ENCODE results near the gene ZC3H6.

Gene ZC3H6

GRCh38 chr2:112275311-112275886 lies at the start of gene ZC3H6:
Gene ZC3H6 (plus strand): TSS chr2:112275597. CDS start chr2:112275995, 398 bp downstream.
- DNase-seq: peak; percentile 95

DNA sequence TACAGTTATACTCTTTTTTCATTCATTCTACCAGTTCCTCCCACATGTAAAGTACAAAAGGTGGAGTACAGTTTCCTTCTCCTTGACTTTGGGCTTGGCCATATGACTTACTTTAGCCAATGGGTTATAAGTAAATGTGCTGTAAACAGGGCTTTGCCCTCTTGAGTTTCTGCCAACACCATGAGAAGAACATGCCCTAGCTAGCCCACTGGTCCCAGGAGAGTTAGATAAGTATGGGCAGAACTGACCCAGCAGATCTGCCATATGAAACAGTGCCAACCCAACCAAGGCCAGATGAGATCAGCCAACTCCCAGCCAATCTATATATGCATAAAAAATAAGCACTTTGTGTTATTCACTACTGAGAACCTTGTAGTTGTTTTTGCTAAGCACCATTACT lies 46.0 kb upstream of the ZC3H6 start:
- DNase-seq: peak; percentile 91

DNA sequence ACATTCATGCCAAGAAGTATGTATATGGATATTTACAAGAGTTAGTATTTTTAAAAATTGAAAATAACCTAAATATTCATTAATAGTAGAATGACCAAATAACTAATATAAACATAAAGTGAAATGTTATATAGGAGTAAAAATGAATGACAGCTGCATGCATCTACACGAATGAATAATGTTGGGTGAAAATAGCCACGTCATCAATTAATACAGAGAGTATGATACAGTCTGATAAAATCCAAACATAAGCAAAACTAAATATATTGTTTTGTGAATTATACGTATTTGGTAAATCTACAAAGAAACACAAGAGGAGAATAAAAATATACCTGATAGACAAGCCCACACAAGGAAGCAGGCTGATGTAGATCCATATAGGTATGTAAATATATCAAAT lies 45.0 kb upstream of the ZC3H6 start:
- no peak for DNase-seq

DNA sequence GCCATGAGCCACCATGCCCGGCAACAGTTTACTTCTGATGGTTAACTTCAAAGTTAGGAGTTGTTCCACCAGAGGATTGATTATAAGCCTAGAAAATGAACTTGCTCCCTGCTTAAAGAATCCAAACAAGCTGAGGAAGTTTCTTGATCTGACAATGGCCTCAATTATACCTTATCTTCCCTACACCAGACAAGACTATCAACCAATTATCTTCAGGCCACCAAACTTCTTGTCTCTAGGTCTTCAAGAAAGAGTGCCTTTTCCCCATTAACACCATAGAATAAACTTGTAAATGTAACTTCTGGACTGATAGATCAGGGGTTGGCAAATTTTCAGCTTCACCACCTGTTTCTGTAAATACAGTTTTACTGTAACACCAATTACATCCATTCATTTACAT lies 35.5 kb upstream of the ZC3H6 start:
- no peak for DNase-seq

DNA sequence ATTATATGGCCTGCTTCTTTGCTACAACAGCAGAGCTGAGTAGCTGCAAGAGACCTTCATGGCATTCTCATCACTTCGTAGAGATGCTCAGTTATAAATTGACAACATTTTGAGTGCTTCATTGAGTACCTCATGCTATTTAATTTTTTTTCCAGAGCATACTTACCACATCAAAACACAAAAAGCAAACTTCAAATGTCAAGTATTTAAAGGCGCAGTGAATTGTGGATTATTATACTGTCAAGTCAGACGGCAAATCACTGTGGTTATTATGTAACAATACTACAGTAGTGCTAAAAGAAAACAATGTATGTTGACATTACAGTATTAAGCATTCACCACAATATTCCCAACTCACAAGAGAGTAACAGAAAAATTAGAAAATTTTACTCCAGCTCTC lies 33.0 kb upstream of the ZC3H6 start:
- DNase-seq: no peak

- no peak for DNase-seq
These were observed 32.2 kb upstream of the ZC3H6 start for GRCh38 chr2:112243233-112243632.

DNA sequence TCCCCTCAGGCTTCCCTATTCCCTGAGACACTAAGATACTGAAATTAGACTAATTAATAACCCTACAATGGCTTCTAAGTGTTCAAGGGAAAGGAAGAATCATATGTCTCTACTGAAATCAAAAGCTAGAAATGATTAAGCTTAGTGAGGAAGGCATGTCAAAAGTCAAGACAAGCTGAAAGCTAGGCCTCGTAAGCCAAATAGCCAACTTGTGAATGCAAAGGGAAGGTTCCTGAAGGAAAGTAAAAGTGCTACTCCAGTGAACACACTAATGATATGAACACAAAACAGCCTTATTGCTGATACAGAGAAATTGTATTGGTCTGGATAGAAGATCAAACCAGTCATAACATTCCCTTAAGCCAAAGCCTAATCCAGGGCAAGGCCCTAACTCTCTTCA lies 30.5 kb upstream of the ZC3H6 start:
- DNase-seq: no peak

DNA sequence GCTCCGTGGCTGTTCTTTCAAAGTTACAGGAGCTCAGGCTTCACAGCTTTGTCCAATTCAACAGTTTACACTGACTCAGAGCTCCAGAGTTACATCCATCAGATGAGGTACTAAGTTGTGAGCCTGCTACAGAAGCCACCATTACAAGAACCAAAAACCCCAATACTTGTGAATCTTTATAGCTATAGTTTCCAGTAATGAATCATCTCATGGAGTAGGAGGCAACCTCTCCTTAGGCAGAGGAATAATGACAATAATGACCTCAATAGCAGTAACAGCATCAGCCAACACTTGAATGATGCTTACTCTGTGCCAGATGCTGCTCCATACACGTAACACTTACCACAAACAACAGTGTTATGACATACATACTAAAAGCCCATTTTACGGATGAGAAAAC lies 24.1 kb upstream of the ZC3H6 start:
- no peak for DNase-seq

DNA sequence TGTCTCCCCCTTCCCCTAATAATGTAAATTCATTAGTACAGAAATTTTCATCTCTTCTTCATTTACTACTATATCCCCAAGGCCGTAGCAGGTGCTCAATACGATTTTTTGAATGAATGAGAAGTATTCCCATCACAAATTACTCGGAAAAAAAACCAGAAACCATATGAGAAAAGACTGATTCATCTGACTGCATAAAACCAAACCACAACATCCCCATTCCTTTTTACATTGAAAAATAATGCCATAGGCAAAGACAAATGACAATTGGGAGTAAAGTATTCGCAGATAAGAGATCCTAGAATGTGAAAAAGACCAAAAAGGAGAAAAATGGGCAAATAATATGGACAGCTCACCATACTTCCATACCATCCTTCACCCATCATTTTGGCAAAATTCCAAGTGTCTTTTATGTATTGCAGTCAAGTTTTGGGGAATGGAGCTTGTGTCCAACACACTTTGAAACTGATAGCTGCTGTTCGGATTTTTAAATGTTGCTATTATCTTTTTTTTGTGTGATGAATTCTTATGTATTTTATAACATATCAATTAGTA lies 22.1 kb upstream of the ZC3H6 start:
- no peak for DNase-seq

GRCh38 chr2:112254466-112255240 lies 20.7 kb upstream of the ZC3H6 start, which contains the start of gene ZC3H8:
Gene ZC3H8 (minus strand): TSS chr2:112255042. CDS start chr2:112254981, 61 bp downstream.
- DNase-seq: peak; percentile 69

GRCh38 chr2:112255875-112256274 lies 19.5 kb upstream of the ZC3H6 start:
- no peak for DNase-seq

DNA sequence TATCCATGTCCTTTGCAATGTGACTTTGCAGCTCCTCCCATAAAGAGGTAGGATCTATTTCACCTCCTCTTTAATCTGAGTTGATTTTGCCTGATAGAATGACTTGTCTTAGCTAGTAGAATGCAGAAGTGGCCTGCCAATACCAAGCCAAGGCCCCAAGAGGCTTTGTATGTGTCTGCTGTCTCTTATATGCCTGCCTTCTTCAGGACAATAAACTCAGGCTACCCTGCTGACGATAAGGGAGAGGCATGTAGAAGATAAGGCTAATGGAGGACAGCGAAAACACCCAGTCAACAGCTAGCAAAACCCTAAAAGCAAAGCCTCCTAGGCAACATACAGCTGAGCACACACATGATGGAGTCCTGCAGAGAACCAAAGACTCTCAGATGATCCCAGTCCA lies 18.7 kb upstream of the ZC3H6 start:
- DNase-seq: no peak

DNA sequence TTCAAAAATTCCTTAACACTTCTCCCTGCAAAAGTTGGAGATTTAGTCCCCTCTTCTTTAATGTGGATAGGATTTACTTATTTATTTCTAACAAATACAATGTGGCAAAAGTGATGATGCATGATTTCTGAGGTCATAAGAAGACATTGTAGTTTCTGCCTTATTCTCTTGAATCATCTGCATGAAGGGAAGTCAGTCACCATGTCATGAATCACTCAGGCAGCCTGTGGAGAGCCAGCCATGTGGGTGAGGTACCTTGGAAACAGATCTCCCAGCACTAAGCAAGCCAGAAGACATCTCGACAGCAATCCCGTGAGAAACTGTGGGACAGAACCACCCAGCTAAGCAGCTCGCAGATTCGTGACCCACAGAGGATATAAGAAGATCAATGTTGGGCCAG lies 17.8 kb upstream of the ZC3H6 start:
- DNase-seq: no peak

DNA sequence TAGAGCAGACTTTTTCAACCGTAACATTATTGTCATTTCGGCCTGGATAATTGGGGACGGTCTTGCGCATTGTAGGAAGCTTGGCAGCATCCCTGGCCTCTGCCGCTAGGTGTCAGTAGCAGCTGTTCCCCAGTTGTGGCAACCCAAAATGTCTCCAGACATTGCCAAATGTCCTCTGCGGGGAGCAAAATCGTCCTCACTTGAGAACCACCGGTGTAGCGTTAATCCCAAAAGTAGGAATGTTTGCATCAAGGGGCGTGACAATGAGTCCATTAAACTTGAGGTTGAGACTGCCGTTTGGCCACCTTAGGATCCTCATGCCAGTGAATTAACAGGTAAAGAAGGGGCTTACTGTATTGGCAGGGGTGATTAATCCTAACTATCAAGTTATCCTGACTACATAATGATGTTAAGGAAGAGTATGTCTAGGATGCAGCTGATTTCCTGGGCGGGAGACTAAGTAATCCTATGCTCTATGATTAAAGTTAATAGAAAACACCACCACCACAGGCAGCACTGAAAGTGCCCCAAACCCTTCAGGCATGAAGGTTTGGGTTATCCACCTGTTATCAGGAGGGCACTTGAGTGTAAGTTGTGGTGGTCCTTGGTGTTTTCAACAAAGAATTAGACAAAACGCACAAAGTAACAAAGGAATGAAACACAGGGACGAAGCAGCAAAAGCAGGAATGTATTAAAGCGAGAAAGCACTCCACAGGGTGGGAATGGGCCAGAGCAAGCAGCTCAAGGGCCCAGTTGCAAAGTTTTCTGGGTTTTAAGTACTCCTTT lies 15.7 kb upstream of the ZC3H6 start:
- DNase-seq: peak; percentile 58

DNA sequence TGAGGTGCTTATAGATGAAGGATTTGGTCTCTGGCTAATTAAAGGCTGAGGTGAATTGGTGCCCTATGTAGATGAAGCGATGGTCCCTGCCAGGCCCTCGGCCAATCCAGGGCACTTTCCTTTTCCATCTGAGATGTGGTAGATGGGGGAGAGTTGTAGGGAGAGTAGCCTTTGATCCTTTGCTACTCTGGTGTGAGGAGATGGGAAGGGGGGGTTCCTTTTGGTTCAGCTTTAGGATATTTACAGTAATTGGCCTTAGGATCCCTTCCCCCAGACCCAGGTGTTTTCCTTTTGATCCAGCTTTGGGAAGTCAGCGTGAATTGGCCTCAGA lies 15.1 kb upstream of the ZC3H6 start:
- DNase-seq: no peak

GRCh38 chr2:112262876-112263275 lies 12.5 kb upstream of the ZC3H6 start:
- DNase-seq: no peak

- no peak for DNase-seq
These were observed 6.8 kb upstream of the ZC3H6 start for GRCh38 chr2:112268547-112268946.

GRCh38 chr2:112272669-112273068 lies 2.7 kb upstream of the ZC3H6 start:
- no peak for DNase-seq

DNA sequence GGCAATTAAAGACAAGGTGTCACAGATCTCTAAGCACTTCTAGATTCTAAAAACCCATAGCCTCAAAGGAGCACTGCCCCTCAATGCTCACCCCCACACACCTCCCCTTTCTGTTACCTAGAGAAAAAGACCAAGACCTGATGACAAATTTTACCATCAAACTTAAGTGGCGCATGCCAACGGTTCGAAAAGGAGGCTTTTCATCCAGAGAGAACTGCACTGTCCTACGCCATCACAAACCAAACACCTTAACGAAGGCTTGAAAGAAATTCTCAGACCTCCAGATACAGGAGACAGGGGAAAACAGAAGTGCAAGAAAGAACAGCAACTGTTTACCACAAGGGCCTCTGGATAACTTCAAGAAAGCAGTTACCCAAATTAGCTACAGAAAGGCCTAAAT lies 2.0 kb upstream of the ZC3H6 start:
- no peak for DNase-seq

- peak; percentile 78 for DNase-seq
These were observed 733 bp downstream of the ZC3H6 start for GRCh38 chr2:112275887-112276773.

GRCh38 chr2:112276954-112277353 lies 1.6 kb downstream of the ZC3H6 start:
- no peak for DNase-seq

GRCh38 chr2:112277596-112278220 lies 2.3 kb downstream of the ZC3H6 start:
- DNase-seq: no peak

All from DMS 273 treated with DMSO at 0.1 percent for 48 hours (cell line).